Body of pancreas (tissue), 4 donors: ENCODE results near the gene CTDSP2. TPM values are rescaled to one million over a fixed set of nuclear protein-coding genes. Genes with fewer than 3 reads are reported as not detected.

Source experiments
- ATAC-seq: fragments of 150-250 bp; one replicate; pipeline ENCODE4 v1.9.1; 2016
- DNase-seq, 4 donors: peaks; one replicate each; pipeline ENCODE4 v3.0.0-alpha.2; 2019
- H3K27ac ChIP-seq, 4 donors: fragments of 200-600 bp; sonication (generic); 1 replicate in 3 of 4; 2 replicates in 1 of 4; pipeline versions ENCODE4 v1.5.1 to v1.6.1; 2016 to 2019; ENCODE audit warnings: mild to moderate bottlenecking in 1 of 4, mixed read lengths in 1 of 4, moderate library complexity in 1 of 4
- H3K27me3 ChIP-seq, 2 donors: fragments of 200-600 bp; sonication (generic); one replicate each; pipeline ENCODE4 v1.6.0; 2016; ENCODE audit warnings: mild to moderate bottlenecking in 1 of 2
- H3K36me3 ChIP-seq, 2 donors: fragments of 200-600 bp; sonication (generic); replicated peaks in 1 of 2; 2 replicates each; pipeline ENCODE4 v1.5.1; 2016; ENCODE audit warnings: low read depth in 2 of 2; ENCODE audit not compliant: insufficient read depth in 1 of 2
- H3K4me1 ChIP-seq: fragments of 200-600 bp; sonication (generic); one replicate; pipeline ENCODE4 v1.6.0; 2016
- H3K4me3 ChIP-seq, 2 donors: fragments of 200-600 bp; sonication (generic); 1 replicate in 1 of 2; 2 replicates in 1 of 2; pipeline ENCODE4 v1.5.1; 2016 to 2019
- H3K9me3 ChIP-seq, 3 donors: fragments of 200-600 bp; sonication (generic); 1 replicate in 2 of 3; 2 replicates in 1 of 3; pipeline ENCODE4 v1.5.1; 2016
- CTCF ChIP-seq, 7 experiments: fragments of 450-650 bp in 4 of 7; fragments of 200-600 bp in 3 of 7; sonication (generic) in 3 of 7; IDR thresholded peaks; one replicate each; pipeline ENCODE4 v1.5.1; 2016 to 2019; ENCODE audit warnings: antibody characterized with exemption in 7 of 7
- POLR2A ChIP-seq, 3 donors: fragments of 450-650 bp; IDR thresholded peaks; one replicate each; pipeline ENCODE4 v1.6.1; 2016; ENCODE audit warnings: antibody characterized with exemption in 3 of 3, mild to moderate bottlenecking in 2 of 3
- WGBS, 2 donors: methylation state at CpG; one replicate each; pipeline ENCODE4 v1.1.5; 2017; 5-methylcytosine and 5-hydroxymethylcytosine counted together
- intact Hi-C: fragments of 100-400 bp; cut with DNase I; formaldehyde crosslinking; loops from one replicate; pipeline ENCODE4 v1.15.1; 2023
- total RNA-seq, 2 donors: library from RNA; depleted of rRNA; stranded (reverse); fragments of >200 nt; gene quantifications; one replicate each; pipeline ENCODE4 v1.1.0, GENCODE V29; 2016

Gene CTDSP2
- total RNA-seq, 2 donors from 2014 or later: 82.1 to 125 TPM

GRCh38 chr12:57782243-57782607 is 64.3 kb downstream of the CTDSP2 start:
- Histone ChIP-seq H3K27ac (peak overlapping the region in 3 of 4 donors; percentile 71 to 76 (median 74)), H3K27me3 (no peaks in the 10 kb centered on the region), H3K36me3 (peaks cover 0 to 10% of the 10 kb centered on the region in 2 donors), H3K4me3 (no peak overlapping the region), H3K9me3 (no peaks in the 10 kb centered on the region), H3K4me1 (peaks cover 28% of the 10 kb centered on the region)
- no peak for DNase-seq
- WGBS, 2 donors: 3 to 6% methylated on average over 4 of the region's 4 CpGs
- TF ChIP-seq CTCF (IDR thresholded peaks at IDR 0.05) (no peak), POLR2A (IDR thresholded peaks at IDR 0.05) (no peak)
- intact Hi-C loops: no loop called here
- ATAC-seq: peak; percentile 28

GRCh38 chr12:57781801-57782200 is 64.7 kb downstream of the CTDSP2 start:
- no peak for DNase-seq
- peak overlapping the region in 2 of 4 donors; percentile 74 to 76 for H3K27ac ChIP-seq
- no peak for ATAC-seq
- H3K4me3 ChIP-seq: no peak overlapping the region
- TF ChIP-seq CTCF (IDR thresholded peaks at IDR 0.05) (no peak), POLR2A (IDR thresholded peaks at IDR 0.05) (no peak)
- H3K9me3 ChIP-seq: no peaks in the 10 kb centered on the region
- intact Hi-C loops: no loop called here
- WGBS, 2 donors: 53 to 63% methylated on average over 2 of the region's 2 CpGs
- no peaks in the 10 kb centered on the region for H3K27me3 ChIP-seq
- peaks cover 28% of the 10 kb centered on the region for H3K4me1 ChIP-seq
- H3K36me3 ChIP-seq: peaks cover 0 to 10% of the 10 kb centered on the region in 2 donors

- DNase-seq: no peak
- no peak for ATAC-seq
- peaks cover 29% of the 10 kb centered on the region for H3K4me1 ChIP-seq
- intact Hi-C loops: no loop called here
- H3K4me3 ChIP-seq: no peak overlapping the region
- peak overlapping the region in 2 of 4 donors; percentile 36 to 74 for H3K27ac ChIP-seq
- H3K36me3 ChIP-seq: peaks cover 0 to 6% of the 10 kb centered on the region in 2 donors
- WGBS, 2 donors: 90 to 93% methylated on average over 3 of the region's 3 CpGs
- H3K27me3 ChIP-seq: no peaks in the 10 kb centered on the region
- H3K9me3 ChIP-seq: no peaks in the 10 kb centered on the region
- no peak for TF ChIP-seq POLR2A (IDR thresholded peaks at IDR 0.05)
- TF ChIP-seq CTCF (IDR thresholded peaks at IDR 0.05): no peak
Observed at GRCh38 chr12:57781244-57781643, 65.3 kb downstream of the CTDSP2 start.

GRCh38 chr12:57780284-57780897 is 66.1 kb downstream of the CTDSP2 start:
- Histone ChIP-seq H3K4me1 (peaks cover 36% of the 10 kb centered on the region), H3K27me3 (no peaks in the 10 kb centered on the region), H3K9me3 (no peaks in the 10 kb centered on the region), H3K4me3 (no peak overlapping the region), H3K36me3 (peaks cover 0 to under 1% of the 10 kb centered on the region in 2 donors), H3K27ac (no peak overlapping the region)
- TF ChIP-seq POLR2A (IDR thresholded peaks at IDR 0.05) (no peak), CTCF (IDR thresholded peaks at IDR 0.05) (no peak)
- DNase-seq (no peak), ATAC-seq (no peak)
- WGBS, 2 donors: 84 to 100% methylated on average over 2 to 4 of the region's 4 CpGs
- intact Hi-C loops: no loop called here

GRCh38 chr12:57779736-57780135 is 66.8 kb downstream of the CTDSP2 start:
- no peak overlapping the region for H3K27ac ChIP-seq
- intact Hi-C loops: no loop called here
- no peaks in the 10 kb centered on the region for H3K27me3 ChIP-seq
- TF ChIP-seq POLR2A (IDR thresholded peaks at IDR 0.05): no peak
- no peak for TF ChIP-seq CTCF (IDR thresholded peaks at IDR 0.05)
- peaks cover 37% of the 10 kb centered on the region for H3K4me1 ChIP-seq
- H3K4me3 ChIP-seq: no peak overlapping the region
- H3K9me3 ChIP-seq: no peaks in the 10 kb centered on the region
- DNase-seq (no peak), ATAC-seq (no peak)
- WGBS, 2 donors: 29 to 43% methylated on average over 1 of the region's 1 CpG
- no peaks in the 10 kb centered on the region for H3K36me3 ChIP-seq
